ENCODE data around the gene SPOUT1. TPM values are rescaled to one million over a fixed set of nuclear protein-coding genes. Genes with fewer than 3 reads are reported as not detected.

Gene SPOUT1
- total and polyA plus RNA-seq, 2 of the 13 experiments (the other 11 are each of a cell fraction or from before 2014, with no cell fraction given): 39.0 to 45.8 TPM

DNA sequence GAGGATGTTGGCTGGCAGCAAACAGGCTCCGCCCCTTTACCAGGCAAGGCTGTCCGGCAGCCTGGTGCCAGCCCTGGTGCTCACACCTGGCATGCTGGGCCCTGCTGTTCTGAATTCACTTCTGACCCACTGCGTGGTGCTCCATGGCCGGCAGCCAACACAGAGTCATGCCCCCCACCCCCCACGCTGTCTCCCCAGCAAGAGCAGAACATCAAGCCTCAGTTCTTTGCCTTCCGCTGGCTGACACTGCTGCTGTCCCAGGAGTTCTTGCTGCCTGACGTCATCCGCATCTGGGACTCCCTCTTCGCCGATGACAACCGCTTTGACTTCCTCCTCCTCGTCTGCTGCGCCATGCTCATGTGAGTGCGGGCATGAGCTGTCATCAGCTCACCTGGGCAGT is 23.9 kb downstream of the SPOUT1 start:
- 99% methylated on average over 14 of the region's 14 CpGs for WGBS (ENCODE audit: low lambda C conversion rate)
- Histone ChIP-seq H4K20me1 (ENCODE audit: insufficient read depth, low read length) (no peaks in the 10 kb centered on the region), H3K27me3 (ENCODE audit: control insufficient read depth in 1 of 2, insufficient read depth in 2 of 2, low read length in 2 of 2) (no peaks in the 10 kb centered on the region), H3K4me2 (ENCODE audit: low read depth, low read length) (no peak overlapping the region), H3K79me2 (ENCODE audit: insufficient read depth, low read length) (no peaks in the 10 kb centered on the region), H2AFZ (ENCODE audit: low read length) (no peak overlapping the region), H3K27ac (ENCODE audit: extremely low read length, insufficient read depth, low read length) (no peak overlapping the region), H3K4me3 (replicated peaks in 1 of 3; ENCODE audit: insufficient read depth in 1 of 3, low read depth in 2 of 3, low read length in 3 of 3) (no peak overlapping the region), H3K9ac (ENCODE audit: insufficient read depth, low read depth, low read length) (no peak overlapping the region), H3K9me3 (ENCODE audit: low read length) (no peaks in the 10 kb centered on the region), H3K4me1 (ENCODE audit: insufficient read depth, low read length) (no peaks in the 10 kb centered on the region), H3K36me3 (replicated peaks in 1 of 2; ENCODE audit: control insufficient read depth in 1 of 2, insufficient read depth in 2 of 2, low read length in 2 of 2) (peaks cover 12 to 44% of the 10 kb centered on the region in 2 experiments; a peak in 4 of 5 replicates)
- BruUV-seq (replicated peaks): no TSS peak
- ChIA-PET POLR2A (no interaction called here), CTCF (ENCODE audit: low intra/inter-chr PET ratio, low total read pairs) (no interaction called here)
- in situ Hi-C loops (cut with HindIII; ENCODE audit: extremely low pct_ligation_motif_present, low pct_unique_long_range_greater_than_20kb): no loop called here
- intact Hi-C loops (cut with micrococcal nuclease; ENCODE audit: unreplicated experiment): no loop called here
- no peak for FAIRE-seq
- no peak for ATAC-seq
- no peak for DNase-seq (ENCODE audit: low spot score)
- TF ChIP-seq, protein P1, sequence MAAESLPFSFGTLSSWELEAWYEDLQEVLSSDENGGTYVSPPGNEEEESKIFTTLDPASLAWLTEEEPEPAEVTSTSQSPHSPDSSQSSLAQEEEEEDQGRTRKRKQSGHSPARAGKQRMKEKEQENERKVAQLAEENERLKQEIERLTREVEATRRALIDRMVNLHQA (CRISPR knock-in tag; IDR thresholded peaks at IDR 0.05): no peak
- TF ChIP-seq ZNF879 (CRISPR knock-in tag; IDR thresholded peaks at IDR 0.05) (no peak), ZNF441 (CRISPR knock-in tag; IDR thresholded peaks at IDR 0.05; ENCODE audit: borderline replicate concordance) (no peak), ZNF577 (CRISPR knock-in tag; IDR thresholded peaks at IDR 0.05; ENCODE audit: borderline replicate concordance, low read depth) (no peak), PHF20 (CRISPR knock-in tag; IDR thresholded peaks at IDR 0.05) (no peak), PAF1 (CRISPR knock-in tag; IDR thresholded peaks at IDR 0.05) (no peak), MAZ (IDR thresholded peaks at IDR 0.05; ENCODE audit: borderline replicate concordance, low read depth, low read length) (no peak), MAZ (CRISPR knock-in tag; IDR thresholded peaks at IDR 0.05; ENCODE audit: low read depth) (no peak), MBD4 (IDR thresholded peaks at IDR 0.05; ENCODE audit: borderline replicate concordance, low read length) (no peak), POLR2G (IDR thresholded peaks at IDR 0.05; ENCODE audit: low read depth, low read length) (no peak), CBFB (CRISPR knock-in tag; IDR thresholded peaks at IDR 0.05) (no peak)
- TF ChIP-seq, protein P2, sequence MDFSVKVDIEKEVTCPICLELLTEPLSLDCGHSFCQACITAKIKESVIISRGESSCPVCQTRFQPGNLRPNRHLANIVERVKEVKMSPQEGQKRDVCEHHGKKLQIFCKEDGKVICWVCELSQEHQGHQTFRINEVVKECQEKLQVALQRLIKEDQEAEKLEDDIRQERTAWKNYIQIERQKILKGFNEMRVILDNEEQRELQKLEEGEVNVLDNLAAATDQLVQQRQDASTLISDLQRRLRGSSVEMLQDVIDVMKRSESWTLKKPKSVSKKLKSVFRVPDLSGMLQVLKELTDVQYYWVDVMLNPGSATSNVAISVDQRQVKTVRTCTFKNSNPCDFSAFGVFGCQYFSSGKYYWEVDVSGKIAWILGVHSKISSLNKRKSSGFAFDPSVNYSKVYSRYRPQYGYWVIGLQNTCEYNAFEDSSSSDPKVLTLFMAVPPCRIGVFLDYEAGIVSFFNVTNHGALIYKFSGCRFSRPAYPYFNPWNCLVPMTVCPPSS (IDR thresholded peaks at IDR 0.05): no peak
- TF ChIP-seq, protein P3, sequence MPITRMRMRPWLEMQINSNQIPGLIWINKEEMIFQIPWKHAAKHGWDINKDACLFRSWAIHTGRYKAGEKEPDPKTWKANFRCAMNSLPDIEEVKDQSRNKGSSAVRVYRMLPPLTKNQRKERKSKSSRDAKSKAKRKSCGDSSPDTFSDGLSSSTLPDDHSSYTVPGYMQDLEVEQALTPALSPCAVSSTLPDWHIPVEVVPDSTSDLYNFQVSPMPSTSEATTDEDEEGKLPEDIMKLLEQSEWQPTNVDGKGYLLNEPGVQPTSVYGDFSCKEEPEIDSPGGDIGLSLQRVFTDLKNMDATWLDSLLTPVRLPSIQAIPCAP (CRISPR knock-in tag; IDR thresholded peaks at IDR 0.05; ENCODE audit: low read depth): no peak
- TF ChIP-seq, protein P4, sequence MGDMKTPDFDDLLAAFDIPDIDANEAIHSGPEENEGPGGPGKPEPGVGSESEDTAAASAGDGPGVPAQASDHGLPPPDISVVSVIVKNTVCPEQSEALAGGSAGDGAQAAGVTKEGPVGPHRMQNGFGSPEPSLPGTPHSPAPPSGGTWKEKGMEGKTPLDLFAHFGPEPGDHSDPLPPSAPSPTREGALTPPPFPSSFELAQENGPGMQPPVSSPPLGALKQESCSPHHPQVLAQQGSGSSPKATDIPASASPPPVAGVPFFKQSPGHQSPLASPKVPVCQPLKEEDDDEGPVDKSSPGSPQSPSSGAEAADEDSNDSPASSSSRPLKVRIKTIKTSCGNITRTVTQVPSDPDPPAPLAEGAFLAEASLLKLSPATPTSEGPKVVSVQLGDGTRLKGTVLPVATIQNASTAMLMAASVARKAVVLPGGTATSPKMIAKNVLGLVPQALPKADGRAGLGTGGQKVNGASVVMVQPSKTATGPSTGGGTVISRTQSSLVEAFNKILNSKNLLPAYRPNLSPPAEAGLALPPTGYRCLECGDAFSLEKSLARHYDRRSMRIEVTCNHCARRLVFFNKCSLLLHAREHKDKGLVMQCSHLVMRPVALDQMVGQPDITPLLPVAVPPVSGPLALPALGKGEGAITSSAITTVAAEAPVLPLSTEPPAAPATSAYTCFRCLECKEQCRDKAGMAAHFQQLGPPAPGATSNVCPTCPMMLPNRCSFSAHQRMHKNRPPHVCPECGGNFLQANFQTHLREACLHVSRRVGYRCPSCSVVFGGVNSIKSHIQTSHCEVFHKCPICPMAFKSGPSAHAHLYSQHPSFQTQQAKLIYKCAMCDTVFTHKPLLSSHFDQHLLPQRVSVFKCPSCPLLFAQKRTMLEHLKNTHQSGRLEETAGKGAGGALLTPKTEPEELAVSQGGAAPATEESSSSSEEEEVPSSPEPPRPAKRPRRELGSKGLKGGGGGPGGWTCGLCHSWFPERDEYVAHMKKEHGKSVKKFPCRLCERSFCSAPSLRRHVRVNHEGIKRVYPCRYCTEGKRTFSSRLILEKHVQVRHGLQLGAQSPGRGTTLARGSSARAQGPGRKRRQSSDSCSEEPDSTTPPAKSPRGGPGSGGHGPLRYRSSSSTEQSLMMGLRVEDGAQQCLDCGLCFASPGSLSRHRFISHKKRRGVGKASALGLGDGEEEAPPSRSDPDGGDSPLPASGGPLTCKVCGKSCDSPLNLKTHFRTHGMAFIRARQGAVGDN (CRISPR knock-in tag; IDR thresholded peaks at IDR 0.05): no peak
- TF ChIP-seq, protein P5, sequence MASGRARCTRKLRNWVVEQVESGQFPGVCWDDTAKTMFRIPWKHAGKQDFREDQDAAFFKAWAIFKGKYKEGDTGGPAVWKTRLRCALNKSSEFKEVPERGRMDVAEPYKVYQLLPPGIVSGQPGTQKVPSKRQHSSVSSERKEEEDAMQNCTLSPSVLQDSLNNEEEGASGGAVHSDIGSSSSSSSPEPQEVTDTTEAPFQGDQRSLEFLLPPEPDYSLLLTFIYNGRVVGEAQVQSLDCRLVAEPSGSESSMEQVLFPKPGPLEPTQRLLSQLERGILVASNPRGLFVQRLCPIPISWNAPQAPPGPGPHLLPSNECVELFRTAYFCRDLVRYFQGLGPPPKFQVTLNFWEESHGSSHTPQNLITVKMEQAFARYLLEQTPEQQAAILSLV (CRISPR knock-in tag; IDR thresholded peaks at IDR 0.05; ENCODE audit: borderline replicate concordance): no peak
